GM21528 (cell line): ENCODE results near the gene GDPD5.
A peak's percentile ranks its signal among the peaks of the same experiment; 100 is the strongest.

Source experiments
- ATAC-seq: cut with Tn5 transposase; IDR thresholded peaks from one replicate; pipeline ENCODE4 v1.9.1; 2021; ENCODE audit warnings: mild to moderate bottlenecking, moderate library complexity; ENCODE audit not compliant: unreplicated experiment, low FRiP score

GDPD5 gene

DNA sequence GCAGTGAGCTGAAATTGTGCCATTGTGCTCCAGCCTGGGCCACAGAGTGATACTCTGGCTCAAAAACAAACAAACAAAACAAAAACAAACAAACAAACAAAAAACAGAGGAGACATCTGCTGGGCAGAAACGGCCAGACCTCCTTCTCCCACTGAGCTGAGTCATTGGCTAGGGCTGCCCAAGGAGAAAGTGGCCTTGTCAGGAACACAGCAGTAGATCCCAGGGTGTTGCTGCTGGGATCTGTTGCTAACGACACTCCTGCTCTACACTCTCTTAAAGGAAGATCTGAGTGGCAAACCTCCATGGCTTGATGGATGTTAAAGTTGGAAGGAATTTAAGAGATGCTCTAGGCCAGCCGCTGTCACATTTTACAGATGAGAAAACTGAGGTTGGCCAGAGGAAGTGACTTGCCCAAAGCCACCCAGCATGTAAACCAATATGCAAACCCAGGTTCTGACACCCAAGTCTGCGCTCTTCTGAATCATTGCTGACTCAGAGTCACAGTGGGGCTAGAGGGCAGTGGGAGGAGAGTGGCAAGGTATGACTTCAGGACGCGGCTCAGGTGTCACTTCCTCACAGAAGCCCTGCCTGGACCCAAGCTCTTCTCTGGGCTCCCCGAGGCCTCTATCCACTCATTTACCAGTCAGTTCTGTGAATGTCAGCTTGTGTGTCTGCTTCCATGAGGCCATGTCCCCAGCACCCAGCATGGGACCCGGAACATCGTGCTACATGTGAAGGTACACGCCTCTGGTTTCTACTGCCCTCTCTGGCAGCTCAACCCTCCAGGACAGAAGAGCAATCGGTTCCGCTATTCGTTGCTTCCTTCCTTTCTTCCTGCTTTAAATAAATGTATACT is 11.3 kb upstream of the GDPD5 start:
- ATAC-seq = peak; percentile 86

DNA sequence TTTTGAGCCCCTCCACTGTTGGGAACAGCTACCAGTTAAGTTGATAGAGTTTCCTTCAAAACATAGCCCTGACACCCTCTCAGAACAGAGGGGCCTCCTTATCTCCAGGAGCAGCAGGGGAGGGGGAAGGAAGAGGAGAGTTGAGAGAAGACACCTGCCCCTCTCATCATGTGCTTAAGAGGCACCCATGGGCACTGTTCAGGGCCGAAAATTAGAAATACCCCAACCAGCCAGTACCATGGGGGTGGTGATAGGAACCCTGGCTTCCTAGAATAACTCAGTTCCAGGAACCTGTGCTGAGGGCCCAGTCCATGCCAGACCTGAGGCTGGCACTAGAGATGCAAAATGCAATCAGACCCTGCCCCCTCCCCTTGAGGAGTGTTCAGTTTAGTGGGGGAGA is 9.3 kb upstream of the GDPD5 start:
- ATAC-seq = no peak

DNA sequence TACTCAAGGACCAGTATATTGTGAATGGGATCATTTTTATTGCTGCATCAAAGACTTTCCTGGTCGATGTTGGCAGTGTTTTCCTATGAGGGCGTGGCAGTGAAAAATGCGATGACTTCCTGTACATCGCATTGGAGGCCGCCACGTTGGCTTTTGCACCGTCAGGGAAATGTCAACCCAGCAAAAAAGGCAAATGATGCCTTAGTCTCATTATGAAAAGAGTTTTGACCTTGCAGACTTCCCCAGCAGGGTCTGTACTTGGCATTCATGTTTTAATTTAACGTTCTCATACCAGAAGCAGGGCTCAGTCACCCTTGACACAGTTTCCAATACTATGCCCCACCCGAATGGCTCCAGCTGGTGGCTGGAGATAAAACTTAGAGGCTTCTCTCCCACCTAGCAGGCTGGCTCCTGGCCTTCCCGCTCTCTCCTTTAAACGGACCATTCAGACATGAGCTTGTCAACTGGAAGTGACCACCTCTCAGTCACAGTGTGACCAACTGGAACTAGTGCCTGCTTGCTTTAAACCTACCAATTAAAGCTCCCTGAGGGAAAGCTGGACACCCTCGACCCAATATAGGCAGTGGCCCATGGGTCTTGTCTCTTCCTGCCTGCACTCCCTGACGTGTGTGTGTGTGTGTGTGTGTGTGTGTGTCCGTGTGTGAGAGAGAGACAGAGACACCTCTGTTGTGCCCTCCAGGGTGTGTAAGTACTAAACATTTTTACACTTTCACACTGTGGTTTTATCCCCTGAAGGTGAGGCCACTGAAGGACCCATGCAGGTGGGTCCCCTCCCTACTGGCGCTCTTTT is 8.7 kb upstream of the GDPD5 start:
- ATAC-seq = no peak

DNA sequence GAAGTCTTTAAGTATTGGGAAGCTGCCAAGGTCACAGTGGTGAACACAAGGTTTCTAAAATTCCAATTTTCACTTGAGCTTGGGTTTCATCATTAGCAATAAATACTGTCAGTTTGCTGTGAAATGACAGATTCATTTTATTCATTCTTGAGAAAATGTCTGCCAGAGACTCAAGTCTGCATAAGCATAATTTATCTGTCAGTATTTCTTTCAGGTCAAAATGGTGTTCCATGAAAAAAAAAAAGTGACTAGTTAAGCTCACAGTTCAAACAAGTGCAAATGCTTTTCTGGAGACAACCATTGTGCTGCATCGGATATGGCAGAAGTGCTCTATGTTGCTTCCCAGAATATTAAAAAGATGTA is 8.1 kb upstream of the GDPD5 start:
- no peak for ATAC-seq

DNA sequence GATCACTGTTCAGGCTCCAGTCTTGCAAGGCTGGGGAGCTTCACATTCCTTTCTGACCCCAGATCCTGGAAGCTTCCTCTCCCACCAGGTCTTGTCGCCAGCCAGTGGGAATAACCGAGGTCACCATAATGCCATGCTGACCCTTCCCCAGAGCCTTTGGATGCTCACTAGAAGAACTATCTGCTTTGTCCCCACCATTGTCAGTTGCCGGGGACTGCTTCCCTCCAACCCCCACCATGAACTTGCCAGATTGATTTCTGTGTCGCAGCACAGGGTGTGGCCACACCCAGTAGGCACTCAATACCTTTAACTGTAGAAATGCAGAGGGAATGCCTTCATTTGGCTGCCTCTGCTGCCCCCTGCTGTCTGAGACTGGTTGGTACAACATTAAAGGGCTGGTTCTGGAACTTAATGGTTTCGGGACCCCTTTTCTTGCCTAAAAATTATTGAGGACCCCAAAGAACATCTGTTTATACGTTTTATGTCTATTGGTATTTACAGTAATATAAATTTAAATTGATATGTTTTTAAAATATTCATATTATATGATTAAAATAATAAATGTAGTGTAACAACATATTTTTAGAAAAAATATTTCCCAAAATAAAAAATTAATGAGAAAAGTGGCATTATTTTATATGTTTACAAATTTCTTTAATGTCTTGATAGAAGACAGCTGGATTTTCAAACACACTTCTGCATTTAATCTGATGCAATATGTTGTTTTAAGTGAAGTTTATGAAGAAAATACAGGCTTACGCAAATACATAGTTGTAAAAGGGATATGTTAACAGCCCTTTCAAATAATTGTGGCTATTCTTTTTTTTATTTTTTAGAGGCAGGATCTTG is 6.7 kb upstream of the GDPD5 start:
- no peak for ATAC-seq

DNA sequence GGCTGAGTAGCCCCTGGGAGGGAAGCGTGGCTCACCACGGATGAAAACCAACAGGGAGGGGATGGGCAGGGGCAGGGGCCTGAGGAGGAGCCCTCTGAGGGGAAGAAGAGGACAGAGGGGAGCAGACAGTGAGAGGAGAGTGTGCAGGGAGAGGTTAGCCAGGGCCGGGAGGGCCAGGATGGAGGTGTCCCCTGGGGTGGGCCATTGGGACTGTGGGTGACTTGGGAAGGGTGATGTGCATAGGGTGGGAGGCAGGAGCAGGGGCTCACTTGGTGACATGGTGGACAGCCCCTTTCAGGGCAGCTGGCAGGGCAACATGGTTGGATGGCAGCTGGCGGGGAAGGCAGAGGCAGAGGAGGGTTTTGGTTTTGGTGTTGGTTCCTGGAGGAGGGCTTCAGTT is 5.6 kb upstream of the GDPD5 start:
- ATAC-seq = no peak

DNA sequence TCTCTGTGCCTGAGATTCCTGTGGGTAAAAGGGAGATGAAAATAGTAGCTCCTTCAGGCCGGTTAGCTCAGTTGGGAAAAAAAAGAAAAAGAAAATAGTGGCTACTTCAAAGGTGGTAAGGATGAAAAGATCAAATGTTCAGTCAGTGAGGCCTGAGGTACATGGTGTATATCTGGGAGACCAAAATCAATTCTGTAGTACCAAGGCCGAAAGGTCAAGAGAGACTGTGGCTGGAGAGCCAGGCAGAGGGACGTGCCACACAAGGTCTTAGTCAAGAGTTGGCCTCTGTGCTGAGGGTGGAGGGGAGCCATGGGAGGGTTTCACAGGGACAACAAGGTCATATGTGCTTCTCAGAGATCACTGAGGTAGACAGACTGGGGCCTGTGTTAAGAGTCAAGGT is 4.8 kb upstream of the GDPD5 start:
- no peak for ATAC-seq

DNA sequence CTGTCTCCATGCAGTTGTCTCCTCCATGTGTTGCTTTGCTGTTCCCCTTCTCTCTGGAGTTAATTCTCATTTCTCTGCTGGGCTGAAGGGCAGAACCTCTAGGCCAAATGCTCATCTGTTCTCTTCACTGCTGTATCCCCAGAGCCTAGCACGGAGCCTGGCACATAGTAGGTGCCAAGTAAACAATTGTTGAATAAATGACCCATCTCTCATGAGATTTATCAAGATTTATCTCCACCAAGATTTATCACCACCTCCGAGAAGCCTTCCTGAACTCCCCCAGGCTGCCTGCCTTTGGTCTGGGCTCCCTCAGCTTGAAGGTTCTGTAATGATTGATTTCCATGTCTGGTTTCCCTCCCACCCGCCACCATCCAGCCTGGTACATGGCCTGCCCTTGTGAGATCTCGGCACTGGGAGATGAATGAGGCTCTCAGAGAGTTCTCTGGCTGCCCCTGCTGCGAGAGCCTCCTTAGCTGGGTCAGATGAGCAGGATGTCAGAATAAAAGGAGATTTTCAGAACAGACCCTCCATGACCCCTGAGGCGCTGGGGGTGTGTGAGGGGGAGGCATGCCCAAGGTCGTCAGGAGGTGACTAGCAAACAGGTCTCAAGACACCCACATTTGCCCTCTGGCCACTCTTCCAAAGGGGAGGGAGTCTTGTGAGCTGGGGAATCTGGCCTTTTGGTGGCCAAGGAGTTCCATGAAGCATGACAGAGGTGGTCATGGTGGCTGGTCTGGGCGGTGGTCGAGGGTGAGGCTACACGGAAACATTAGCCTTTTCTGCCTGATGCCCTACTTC is 2.4 kb upstream of the GDPD5 start:
- no peak for ATAC-seq

DNA sequence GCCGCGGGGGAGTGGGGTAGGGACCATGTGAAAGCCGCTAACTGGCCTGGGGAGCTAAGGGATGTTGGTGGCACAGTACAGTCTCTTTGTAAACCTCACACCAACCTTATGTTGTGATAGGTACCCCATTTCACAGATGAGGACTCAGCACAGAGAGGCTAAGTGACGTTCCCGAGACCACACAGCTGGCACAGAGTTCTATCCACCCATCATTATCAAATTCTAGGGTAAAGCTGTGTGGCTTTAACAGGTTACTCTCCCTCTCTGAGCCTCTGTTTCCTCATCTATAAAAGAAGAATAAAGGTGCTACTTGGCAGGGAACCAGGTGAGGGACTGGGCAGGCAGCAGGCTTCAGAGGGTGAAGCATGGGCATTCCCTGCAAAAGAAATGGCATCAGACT is 1.4 kb upstream of the GDPD5 start:
- no peak for ATAC-seq

DNA sequence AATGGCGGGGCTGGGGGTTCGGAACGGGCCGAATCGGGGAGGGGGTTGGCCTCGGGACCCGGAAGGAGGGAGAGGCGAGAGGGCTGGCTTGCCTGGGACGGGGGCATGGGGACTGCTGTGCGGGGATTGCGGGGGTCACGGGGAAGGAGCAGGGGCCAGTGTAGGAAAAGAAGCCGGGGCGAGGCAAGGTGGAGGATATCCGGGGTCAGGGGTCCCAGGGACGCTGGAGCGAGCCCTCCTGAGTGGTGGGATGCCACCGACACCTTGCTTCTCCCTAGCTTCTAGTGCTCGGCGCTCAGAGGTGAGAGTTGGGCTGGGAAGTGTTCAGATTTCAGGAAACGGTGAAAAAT is 426 bp upstream of the GDPD5 start:
- no peak for ATAC-seq

DNA sequence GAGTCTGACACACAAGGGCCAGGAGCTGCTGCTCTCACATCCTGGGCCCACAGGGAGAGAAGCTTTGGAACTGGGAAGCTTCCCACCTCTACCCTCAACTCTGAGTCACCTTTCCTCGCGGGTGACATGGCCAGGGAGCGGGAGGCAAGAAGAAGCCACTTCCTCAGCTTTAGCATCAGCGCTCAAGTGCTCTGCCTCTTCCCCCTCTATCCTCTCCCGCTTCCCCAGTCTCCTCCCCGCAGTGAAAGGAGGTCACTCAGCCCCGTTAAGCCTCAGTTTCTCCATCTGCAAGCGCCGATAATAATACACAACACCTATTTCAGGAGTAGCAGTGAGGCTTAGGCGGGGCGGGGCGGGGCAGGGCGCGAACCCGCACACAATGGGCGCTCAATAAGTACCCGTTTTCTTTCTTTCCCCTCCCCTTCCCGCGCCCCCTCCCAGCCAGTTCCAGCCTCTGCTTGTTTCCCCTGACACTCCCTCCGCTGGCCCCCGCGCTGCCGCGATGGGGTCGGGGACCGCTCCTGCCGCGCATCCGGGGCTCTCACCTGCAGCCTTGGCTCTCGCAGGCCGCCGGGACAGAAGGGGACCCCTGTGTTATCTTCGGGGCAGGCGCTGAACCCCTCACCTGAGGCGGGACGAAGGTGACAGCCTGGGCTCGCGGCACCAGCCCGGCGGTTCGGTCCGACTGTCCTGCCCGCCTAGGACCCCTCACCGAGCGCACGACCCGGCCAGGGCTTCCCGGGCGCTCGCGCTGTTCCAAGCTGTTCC is 892 bp downstream of the GDPD5 start:
- no peak for ATAC-seq

DNA sequence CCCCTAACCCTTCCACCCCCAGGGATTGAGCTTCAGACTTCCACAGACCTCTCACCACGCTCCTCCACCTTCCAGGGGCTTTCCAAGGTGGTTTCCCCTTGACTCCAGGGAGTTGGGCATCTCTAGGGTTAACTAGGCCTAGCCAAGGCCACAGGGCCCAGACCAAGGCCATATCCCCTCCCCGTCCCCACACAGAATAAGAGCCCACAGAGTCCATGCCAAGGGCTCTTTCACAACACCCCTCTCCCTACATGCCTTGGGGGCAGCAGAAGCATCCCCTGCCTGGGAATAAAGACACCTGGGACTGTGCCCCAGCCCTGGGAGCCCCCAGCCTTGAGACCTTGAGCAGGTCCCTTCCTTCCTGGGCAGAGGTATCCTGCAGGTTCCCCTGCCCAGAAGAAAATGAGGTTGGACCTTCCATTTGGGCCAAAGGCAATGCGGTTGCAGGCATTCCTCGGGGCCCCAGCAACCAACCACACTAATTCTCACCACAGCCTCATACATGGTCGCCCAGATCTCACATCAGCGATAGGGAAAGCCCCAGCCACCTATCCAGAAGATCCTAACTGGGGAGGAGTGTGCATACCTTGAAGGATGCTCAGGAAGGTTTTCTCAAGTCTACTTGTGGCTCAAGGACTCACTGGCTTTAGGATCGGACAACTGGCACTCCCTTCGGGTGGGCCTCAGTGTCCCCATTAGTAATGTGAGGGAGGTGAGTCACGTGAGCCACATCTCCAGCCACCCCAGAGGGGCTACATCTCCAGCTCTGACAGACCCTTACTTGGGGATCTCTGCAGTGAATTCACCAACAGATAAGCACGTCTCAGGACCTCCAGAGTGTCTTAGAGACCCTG is 1.7 kb downstream of the GDPD5 start:
- ATAC-seq = no peak

DNA sequence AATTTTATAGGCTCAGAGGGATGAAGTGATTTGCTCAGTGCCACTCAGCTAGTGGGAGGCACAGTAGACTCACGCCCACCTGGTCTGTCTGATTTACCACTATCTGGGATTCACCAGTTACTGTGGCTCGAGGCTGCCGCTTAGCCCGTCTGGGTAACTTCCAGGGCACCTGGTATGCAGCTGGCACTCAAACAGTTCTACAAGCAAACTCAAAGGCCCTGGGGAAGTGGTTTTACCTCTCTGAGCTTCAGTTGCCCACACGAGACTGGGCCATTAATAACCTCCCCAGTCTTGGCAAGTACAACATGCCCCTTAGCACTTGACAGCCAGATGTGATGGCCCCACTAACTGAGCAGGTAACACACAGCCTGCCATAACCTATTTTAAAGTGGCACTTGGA is 2.6 kb downstream of the GDPD5 start:
- ATAC-seq = no peak

DNA sequence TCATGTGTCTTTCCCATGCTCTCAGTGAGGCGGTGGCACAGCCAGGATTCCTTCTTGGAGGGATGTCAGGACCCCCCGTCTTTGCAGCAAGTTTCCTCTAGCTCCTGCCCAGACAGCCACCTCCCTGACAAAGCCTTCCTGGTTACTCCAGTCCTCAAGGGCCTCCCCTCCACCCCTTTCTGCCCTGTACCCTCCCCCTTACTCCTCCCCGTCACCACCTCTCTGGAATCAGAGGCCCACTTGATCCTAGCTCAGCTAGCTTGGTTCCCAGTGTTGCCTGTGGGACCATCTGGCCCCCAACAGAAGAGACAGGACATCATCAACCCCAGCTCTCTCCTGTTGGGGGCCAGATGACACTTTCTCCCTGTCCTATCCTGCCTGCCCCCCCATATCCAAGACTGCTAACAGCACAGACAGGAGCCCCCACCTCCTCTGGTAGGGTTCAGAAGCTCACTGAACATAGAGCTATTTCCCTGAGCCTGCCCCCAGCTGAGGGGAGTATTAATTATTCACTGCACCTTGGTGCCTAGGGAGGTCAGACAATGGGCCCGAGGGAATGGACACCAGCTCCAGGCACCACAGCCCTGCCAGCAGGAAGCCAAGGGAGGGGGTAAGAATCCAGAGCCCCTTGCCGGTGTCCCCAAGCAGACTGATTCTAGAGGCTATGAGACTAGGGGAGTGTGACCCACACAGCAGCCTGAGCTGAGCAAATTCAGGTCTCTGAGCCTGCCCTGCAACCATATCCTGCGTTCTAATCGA is 3.3 kb downstream of the GDPD5 start:
- ATAC-seq = no peak

DNA sequence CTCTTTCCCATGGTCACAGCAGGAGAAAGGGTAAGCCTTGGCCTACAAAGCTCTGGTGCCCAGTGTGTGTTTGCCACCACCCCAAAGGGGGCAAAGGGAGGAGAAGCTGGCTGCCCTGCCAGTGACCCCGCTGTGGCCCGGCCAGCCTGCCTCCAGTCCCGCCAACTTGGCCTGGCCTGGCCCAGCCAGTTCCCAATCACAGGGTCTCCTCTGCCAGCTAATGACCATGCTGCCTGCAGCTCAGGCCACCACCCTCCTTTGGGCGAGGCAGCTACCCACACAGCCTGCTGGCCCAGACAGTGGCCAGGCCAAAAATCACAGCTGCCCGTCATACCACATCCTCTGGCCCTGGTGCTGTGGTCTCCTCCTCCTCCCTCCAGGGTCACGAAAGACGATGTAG is 5.1 kb downstream of the GDPD5 start:
- ATAC-seq = no peak

DNA sequence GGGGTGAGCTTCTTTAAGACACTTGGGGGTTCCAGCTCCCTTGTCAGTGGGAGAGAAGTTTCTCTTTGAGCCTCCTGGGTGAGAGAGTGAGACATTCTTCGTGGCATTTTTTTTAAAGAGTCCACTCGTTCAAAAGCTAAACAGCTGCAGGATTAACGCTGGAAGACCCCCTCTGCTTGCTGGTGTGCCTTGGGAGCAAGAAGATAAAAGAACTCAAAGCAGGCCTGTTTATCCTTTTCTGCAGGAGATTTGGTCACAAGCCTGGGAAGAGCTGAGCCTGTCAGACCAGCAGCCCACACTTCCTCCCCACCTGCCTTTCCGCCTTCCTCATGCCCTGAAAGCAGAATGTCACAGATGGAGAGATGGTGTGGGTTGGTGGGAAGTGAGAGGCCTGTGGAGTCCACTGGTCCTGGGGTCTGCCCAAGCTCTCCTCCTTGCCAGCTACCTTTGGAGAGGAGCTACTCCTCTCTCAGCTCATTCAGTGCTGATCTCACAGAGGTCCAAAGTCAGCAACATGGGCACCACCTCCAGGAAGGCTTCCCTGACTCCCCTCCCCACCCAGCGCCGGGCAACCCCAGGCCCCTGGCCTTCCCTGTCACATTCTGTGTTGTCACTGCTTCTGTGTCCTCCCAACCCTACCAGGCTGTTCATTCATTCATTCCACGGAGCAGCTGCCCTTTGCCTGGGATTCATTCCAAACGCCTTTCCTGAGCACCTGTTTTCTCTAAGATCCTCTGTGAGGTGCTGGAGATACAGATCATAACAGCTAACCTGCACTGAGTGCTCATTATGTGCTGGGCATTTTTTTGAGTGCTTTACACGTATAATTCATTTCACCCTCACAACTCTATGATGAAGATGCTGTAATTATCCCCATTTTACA is 6.7 kb downstream of the GDPD5 start:
- no peak for ATAC-seq

DNA sequence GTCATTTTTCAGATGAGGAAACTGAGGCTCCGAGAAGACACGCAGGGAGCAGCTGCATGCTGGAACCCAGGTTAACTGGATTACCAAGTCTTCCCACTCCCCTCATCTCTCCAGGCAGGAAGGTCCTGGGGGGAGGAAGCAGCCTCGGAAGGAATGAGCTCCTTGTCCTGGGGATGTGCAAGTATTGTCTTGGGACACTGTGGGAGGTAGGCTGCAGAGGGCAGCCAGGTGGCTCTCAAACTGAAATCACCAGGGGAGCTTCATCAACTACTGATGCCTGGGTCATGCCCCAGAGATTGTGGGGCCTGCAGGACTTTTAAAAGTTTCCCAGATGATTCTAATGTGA is 7.6 kb downstream of the GDPD5 start:
- no peak for ATAC-seq
